K562 (cell line): ENCODE data around the gene NTSR1.

Experiments used
- BRF1 ChIP-seq: IDR thresholded peaks from 3 replicates; pipeline ENCODE4 v1.6.1; 2011; ENCODE audit warnings: borderline replicate concordance, mild to moderate bottlenecking; ENCODE audit not compliant: insufficient read length; ENCODE audit errors: extremely low read depth
- COPS2 ChIP-seq: fragments of 450-650 bp; conservative IDR thresholded peaks from 2 replicates; pipeline ENCODE4 v1.6.1; 2016; ENCODE audit warnings: mild to moderate bottlenecking, moderate library complexity
- FUS ChIP-seq: fragments of 200-400 bp; formaldehyde crosslinking; optimal IDR thresholded peaks from 2 replicates; pipeline ENCODE3; 2017; ENCODE audit warnings: low read depth, low read length
- JUN ChIP-seq, 2 experiments: sonication (generic) in 1 of 2; formaldehyde crosslinking in 1 of 2; IDR thresholded peaks; 2 replicates each; pipeline versions ENCODE4 v1.6.1 to v1.8.0; 2012 to 2022; ENCODE audit warnings: borderline replicate concordance in 2 of 2, mild to moderate bottlenecking in 2 of 2, improper control_type of control experiment in 1 of 2, low read depth in 1 of 2, low read length in 1 of 2, missing genetic modification reagents in 1 of 2
- NR3C1 ChIP-seq: sonication (generic); formaldehyde crosslinking; IDR thresholded peaks from 2 replicates; pipeline ENCODE4 v1.8.1; 2022; ENCODE audit warnings: missing genetic modification reagents
- YY1 ChIP-seq, 3 experiments: IDR thresholded peaks; 2 replicates each; pipeline ENCODE4 v1.6.1; 2011; ENCODE audit warnings: low read length in 2 of 3, mild to moderate bottlenecking in 2 of 3, moderate library complexity in 2 of 3, borderline replicate concordance in 1 of 3, control low read depth in 1 of 3, low read depth in 1 of 3; ENCODE audit not compliant: insufficient read depth in 3 of 3, insufficient replicate concordance in 2 of 3, control insufficient read depth in 1 of 3, insufficient read length in 1 of 3; ENCODE audit errors: extremely low read depth in 1 of 3

GRCh38 chr20:62710221-62710885, 1.7 kb downstream of the NTSR1 start:
- TF ChIP-seq COPS2 (no peak), JUN (IDR thresholded peaks at IDR 0.05; ENCODE audit: borderline replicate concordance, low read depth, low read length) (no peak), JUN (CRISPR knock-in tag; IDR thresholded peaks at IDR 0.05; ENCODE audit: borderline replicate concordance) (no peak), BRF1 (no peak), FUS (no peak), NR3C1 (CRISPR knock-in tag) (no peak), YY1 (IDR thresholded peaks at IDR 0.05; ENCODE audit: borderline replicate concordance in 1 of 3, control insufficient read depth in 1 of 3, extremely low read depth in 1 of 3, insufficient read depth in 3 of 3, insufficient read length in 1 of 3, insufficient replicate concordance in 2 of 3, low read depth in 1 of 3, low read length in 2 of 3) (no peak)
